Measurements from ENCODE around the gene MAN1C1. TPM values are rescaled to one million over a fixed set of nuclear protein-coding genes. Genes with fewer than 3 reads are reported as not detected.
A peak's percentile ranks its signal among the peaks of the same experiment; 100 is the strongest.
"Not testable (repeated sequence)": the region's sequence is repeated elsewhere in the genome, so short reads cannot be mapped to it uniquely, and the experiment has no call there.

Gene MAN1C1
- polyA plus RNA-seq, 5 donors: 12.3 to 19.2 (median 14.7) TPM

- DNase-seq: no peak
Observed at GRCh38 chr1:25695771-25696311, 79.2 kb downstream of the MAN1C1 start.

- DNase-seq: not testable (repeated sequence)
Observed at GRCh38 chr1:25696643-25697042, 80.1 kb downstream of the MAN1C1 start.

DNA sequence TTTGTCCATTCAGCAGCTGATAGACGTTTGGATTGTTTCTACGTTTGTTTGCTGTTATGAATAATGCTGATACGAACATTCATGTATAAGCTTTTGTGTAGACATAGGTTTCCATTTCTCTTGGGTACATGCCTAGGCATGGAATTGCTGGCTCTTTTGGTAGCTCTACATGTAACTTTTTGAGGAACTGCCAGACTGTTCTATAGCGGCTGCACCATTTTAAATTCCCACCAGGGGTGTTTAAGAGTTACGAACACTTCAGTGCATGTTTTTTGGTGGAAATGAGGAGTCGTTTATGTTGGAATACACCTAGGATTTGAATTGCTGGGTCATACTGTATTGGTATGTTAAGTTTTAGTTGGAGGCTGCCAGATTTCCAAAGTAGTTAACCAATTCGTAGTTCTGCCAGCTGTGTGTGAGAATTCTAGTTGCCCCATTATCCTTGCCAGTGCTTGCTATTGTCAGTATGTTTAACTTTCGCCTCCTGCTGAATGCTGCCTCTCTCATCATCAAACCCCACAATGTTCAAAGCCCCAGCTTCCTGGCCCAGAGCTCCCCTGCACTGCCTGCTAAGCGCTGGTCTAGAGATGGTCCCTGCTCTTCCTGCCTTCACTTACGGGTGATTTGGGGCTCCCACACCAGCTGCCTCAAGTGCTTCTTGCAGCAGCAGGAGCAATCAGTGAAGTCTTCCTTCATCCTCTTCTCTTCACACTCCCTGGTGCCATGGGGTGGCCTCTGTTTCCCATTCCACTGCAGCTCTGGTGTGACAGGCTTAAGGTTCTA, 81.0 kb downstream of the MAN1C1 start:
- DNase-seq: no peak

- no peak for DNase-seq
Observed at GRCh38 chr1:25698252-25698651, 81.7 kb downstream of the MAN1C1 start.

DNA sequence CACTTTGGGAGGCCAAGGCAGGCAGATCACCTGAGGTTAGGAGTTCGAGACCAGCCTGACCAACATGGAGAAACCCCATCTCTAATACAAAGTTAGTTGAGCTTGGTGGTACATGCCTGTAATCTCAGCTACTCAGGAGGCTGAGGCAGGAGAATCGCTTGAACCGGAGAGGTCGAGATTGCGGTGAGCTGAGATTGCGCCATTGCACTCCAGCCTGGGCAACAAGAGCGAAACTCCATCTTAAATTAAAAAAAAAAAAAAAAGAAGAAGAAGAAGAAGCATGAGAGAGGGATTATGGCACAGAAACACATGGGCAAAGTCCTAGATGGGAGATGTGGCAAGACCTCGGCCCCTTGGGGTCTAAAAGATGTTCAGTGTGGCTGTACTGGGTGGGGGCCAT, 82.5 kb downstream of the MAN1C1 start:
- DNase-seq: not testable (repeated sequence)

DNA sequence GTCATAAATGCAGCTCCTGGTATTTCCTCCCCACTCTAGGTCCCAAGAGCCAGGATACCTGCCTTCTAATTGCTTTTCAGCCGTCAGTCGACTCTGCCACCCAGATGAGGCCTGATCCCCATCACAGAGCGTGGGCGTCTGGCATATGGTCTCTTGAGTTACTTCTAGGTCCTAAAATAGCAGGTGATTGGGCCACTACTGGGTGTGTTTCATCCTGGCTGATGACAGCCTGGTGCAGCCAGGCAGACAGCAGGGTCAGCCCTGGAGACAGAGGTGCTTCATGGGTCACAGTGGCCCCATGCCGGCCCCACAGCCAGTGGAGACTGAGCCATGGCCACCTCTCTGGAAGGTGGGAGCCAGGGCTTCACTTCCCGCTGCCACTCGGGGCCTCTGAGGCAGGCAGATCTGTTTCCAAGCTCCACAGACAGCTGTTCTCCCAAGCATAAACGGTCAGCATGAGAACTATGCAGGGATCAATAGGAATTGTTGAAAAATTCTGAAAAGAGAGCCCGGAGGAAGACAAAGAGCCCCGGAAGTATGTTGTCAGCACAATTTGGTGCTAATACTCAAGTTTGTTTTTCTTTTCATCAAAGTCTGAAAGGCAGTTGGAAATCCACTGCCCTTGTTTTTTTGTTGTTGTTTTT, 83.0 kb downstream of the MAN1C1 start:
- DNase-seq: no peak

DNA sequence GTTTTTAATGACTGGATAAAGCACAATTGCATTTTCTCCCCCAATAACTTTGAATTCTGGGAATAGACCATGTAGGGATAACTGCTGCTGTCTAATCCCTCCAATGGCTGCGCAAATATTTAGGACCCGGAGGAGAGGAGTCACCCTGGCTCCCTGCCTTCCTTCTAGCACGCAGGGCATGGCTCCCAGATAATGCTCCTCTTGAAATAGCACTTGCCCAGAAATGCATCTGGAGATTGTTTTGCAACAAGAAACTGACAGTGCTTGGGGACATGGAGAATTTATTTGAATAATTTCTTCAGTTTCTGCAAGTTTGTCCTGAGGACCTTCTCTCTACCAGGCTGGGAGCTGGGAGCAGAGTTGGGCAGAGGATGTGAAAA, 83.5 kb downstream of the MAN1C1 start:
- peak; percentile 54 to 68 for DNase-seq

- DNase-seq: no peak
Observed at GRCh38 chr1:25700626-25701025, 84.0 kb downstream of the MAN1C1 start.

DNA sequence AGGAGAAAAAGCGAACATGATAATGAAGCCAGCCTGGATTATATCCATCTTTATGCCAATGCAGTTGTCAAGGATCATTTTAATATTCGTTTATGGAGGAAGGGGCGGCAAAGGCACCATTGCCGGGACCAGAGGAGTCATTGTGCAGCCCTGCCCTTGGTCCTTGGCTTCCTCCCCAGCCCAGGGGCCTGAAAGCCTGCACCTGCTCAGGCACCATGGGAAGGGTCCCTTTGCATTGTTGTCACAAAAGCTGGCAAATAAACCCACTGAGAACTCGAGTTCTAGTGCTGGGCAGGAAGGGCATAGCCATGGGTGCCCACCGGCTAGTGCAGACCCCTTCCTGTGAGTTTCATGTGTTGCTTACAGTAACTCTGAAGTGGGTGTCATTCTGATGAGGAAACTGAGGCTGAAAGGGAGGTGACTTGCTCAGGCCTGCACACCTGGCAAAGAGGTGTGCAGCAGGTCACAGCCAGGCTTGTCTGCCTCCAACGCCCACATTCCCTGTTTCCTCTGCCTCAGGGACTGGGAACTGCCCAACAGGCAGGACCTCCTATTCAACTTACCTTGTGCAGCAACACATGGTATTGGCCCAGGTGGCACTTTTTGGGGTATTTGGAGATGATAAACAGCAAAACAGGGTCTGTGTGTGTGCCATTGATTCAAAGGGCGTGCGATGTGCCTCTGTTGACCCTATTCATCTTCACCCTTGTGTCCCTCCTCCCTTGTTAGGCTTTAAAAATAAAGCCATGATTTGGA, 84.6 kb downstream of the MAN1C1 start:
- no peak for DNase-seq

DNA sequence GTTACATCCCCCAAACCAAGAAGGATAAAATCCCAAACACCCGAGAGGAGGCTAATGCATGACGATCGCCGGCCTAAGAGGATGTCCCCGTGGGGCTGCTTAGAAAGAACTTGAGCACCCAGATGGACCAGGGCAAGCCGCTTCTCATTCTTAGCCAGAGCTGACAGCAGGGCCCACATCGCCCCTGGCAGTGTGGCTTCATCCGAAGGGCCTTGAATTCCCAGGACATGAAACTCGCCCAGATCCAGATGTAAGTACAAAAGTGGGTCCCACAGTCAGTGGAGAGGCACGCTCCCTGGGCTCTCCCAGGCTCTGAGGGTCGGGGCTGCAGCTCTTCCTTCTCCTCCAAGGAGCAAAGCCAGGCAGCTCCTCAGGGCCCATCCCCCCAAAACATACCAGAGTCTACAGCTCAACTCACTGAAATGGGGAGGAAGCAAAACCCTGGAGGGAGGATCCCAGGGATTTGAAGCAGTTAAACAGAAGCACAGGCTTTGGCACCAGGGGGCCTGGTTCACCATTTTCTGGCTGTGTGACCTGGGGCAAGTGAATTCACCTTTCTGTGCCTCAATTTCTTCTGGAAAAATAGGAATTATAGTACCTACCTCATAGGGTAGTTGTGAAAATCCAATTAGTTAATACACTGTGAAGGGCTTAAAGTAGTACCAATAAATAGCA, 85.6 kb downstream of the MAN1C1 start:
- DNase-seq: no peak

- no peak for DNase-seq
Observed at GRCh38 chr1:25703041-25703440, 86.5 kb downstream of the MAN1C1 start.

- no peak for DNase-seq
Observed at GRCh38 chr1:25703671-25704266, 87.2 kb downstream of the MAN1C1 start.

DNA sequence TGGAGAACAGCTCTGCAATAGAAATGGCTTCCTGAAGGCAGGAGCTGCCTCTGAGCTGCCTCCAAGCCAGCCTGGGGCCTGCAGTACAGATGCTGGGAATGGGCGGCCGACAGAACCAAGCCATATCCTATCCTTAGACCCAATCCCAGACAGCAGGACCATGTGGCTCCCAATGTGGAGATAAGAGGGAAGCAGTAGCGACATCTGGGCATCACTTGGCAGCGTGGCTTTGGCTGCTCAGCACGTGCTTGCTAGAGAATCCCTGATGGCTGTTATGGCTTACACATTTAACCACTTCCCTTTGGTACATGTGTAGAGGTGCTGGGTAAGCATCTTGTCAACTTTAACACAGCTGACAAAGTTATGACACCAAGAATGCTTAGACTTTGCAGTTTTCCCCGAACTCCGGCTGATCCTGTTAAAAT, 87.7 kb downstream of the MAN1C1 start:
- DNase-seq: no peak

GRCh38 chr1:25705699-25706098, 89.1 kb downstream of the MAN1C1 start:
- no peak for DNase-seq

GRCh38 chr1:25706146-25707089, 89.8 kb downstream of the MAN1C1 start:
- DNase-seq: no peak

DNA sequence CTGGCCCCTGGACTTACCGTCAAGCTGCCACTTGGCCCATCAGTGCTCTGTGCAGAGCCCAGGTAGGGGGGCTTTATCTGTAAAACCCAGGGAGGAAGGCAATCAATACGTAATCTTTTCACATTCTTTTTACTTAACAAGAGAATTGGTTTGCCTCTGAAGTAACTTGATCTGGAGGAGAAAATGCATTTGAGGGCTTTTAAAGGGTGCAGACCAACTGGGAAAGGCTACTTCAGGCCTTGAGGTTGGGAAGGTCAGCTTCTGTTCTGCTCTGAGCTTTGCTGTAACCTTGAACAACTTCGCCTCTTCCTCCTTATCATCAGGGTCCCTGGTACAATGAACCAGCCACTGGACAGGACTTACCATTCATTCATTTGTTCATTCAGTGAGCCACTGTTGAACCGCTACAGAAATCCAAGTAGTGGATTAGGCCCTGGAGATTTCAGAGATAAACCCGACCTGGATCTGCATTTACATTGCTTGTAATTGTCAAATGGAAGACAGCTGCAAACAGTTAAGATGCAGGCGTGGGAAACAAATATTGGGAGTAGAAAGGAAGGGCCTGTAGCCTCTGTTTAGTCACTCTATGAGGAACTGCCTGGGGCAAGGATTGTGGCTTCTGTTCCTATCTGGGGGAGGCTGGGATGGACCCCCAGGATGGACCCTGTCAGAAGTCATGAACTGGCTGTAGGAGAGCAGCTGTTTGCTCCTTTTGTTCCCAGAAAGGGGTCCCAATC, 90.9 kb downstream of the MAN1C1 start:
- DNase-seq: no peak

DNA sequence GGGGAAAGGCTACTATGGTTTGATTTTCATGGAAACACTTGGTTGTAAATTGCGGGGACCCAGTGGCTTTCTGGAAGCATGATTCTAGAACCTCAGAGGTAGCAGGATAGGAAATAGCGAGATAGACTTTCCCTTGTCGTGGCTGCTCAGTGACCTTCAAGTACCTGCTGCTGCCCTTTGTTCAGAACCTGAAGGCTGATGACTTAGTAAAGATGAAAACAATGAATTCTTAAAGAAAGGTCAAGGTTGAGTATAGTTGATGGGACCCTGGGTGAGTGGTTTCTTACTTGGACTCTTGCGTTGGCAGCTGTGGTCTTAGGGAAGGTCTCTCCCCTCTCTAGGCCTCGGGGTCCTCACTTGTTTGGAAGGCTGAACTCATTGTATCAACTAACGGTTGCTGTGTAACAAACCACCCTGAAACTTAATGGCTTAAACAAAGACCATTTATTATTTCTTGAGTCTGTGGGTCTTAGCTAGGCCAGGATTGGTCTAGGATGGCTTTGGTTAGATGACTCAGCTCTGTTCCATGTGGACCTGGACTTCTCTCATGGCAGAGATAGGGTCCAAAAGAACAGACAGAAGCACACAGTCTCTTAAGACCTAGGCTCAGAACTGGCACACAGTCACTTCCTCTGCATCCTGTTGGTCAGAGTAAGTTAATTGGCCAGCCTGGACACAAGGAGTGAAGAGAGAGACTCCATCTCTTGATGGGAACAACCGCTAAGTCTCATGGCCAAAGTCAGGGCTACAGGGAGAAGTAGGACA, 94.2 kb downstream of the MAN1C1 start:
- no peak for DNase-seq

GRCh38 chr1:25711555-25712298, 95.1 kb downstream of the MAN1C1 start:
- DNase-seq: no peak
